IPS-18a (cell line): ENCODE results near the gene ANKRD6.

Experiments used
- H3K27ac ChIP-seq: one replicate; pipeline ENCODE4 v1.5.1; 2013; ENCODE audit warnings: low read length
- H3K27me3 ChIP-seq: one replicate; pipeline ENCODE4 v1.6.1; 2013; ENCODE audit warnings: mild to moderate bottlenecking, low read length; ENCODE audit not compliant: control insufficient read depth, insufficient read depth
- H3K36me3 ChIP-seq: one replicate; pipeline ENCODE4 v1.6.1; 2013; ENCODE audit warnings: low read depth, low read length; ENCODE audit not compliant: control insufficient read depth
- H3K4me1 ChIP-seq: one replicate; pipeline ENCODE4 v1.6.1; 2013; ENCODE audit warnings: low read depth, low read length; ENCODE audit not compliant: control insufficient read depth
- H3K4me3 ChIP-seq: one replicate; pipeline ENCODE4 v1.5.1; 2013; ENCODE audit warnings: low read length
- H3K9ac ChIP-seq: one replicate; pipeline ENCODE4 v1.6.1; 2013; ENCODE audit warnings: mild to moderate bottlenecking, low read length, moderate library complexity
- H3K9me3 ChIP-seq: one replicate; pipeline ENCODE4 v1.6.1; 2013; ENCODE audit warnings: low read depth, low read length; ENCODE audit not compliant: control insufficient read depth

ANKRD6 gene

GRCh38 chr6:89669002-89669401, 236.1 kb downstream of the ANKRD6 start:
- Histone ChIP-seq H3K4me3 (peak overlapping the region; percentile 2), H3K27ac (no peak overlapping the region), H3K4me1 (peaks cover 23% of the 10 kb centered on the region), H3K36me3 (peaks cover 81% of the 10 kb centered on the region), H3K9me3 (no peaks in the 10 kb centered on the region), H3K9ac (peak overlapping the region; percentile 2), H3K27me3 (no peaks in the 10 kb centered on the region)

- peaks cover 82% of the 10 kb centered on the region for H3K36me3 ChIP-seq
- no peaks in the 10 kb centered on the region for H3K9me3 ChIP-seq
- H3K27me3 ChIP-seq, result no peaks in the 10 kb centered on the region
- H3K4me3 ChIP-seq, result no peak overlapping the region
- H3K27ac ChIP-seq, result no peak overlapping the region
- peaks cover 23% of the 10 kb centered on the region for H3K4me1 ChIP-seq
- H3K9ac ChIP-seq, result no peak overlapping the region
These were observed 238.1 kb downstream of the ANKRD6 start for GRCh38 chr6:89670935-89671565.

DNA sequence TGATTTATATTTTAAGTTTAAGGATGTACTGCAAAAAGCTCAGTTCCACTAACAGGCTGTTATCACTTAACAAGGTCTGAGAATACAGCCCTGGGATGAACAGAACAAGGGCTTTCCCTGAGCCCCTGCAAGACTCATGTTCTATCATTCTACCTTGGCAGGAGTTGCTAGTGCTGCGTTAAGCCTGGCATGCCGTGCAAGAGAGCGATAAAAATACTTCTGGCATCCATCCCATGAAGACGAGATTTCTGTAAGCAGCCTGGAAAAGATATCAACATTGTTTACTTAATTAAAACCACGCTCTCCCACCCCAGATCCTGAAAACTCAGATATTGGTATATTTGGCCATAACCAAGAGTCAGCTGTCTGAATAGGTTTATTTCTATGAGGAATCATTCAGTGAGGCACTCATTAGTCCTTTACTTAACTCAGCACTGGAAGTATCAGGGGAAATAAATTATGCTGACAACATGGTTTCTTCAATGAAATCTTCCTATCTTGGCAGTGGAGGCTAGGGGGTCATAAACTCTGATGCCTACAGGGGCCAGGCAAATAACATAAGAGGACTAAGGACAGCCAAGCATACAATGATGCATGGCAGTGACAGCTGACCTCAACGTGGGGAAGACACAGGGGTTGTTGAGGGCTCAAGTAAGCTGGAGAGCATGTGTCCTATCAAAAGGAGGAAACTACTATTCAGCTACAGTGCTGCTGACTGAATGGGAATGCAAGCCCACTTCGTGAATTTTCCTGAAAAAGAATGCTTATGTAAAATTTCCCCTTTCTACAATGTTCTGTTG, 243.2 kb downstream of the ANKRD6 start:
- H3K9me3 ChIP-seq, result no peaks in the 10 kb centered on the region
- no peak overlapping the region for H3K4me3 ChIP-seq
- H3K9ac ChIP-seq, result no peak overlapping the region
- H3K27ac ChIP-seq, result no peak overlapping the region
- H3K4me1 ChIP-seq, result peaks cover 23% of the 10 kb centered on the region
- H3K36me3 ChIP-seq, result peaks cover 88% of the 10 kb centered on the region
- H3K27me3 ChIP-seq, result no peaks in the 10 kb centered on the region

DNA sequence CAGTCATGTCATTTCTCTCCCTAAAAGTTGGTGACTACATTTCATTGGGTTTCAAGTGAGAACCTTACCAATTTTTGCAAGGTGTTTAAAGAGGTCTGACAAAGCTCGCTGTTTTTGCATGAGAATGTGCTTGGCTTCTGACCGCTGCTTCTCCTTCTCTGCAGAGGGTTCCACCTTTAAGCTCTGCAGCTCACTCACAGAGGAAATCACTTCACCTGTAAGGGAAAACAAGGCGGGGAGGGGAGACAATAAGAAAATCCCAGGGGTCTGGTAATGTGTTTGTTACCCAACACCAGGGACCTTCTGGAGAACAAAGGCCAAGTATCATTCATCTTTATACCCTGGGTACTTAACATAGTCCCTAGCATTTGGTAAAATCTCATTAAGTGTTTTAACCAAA, 245.6 kb downstream of the ANKRD6 start:
- H3K36me3 ChIP-seq, result peaks cover 85% of the 10 kb centered on the region
- no peak overlapping the region for H3K9ac ChIP-seq
- H3K27ac ChIP-seq, result peak overlapping the region; percentile 44
- no peaks in the 10 kb centered on the region for H3K27me3 ChIP-seq
- peaks cover 23% of the 10 kb centered on the region for H3K4me1 ChIP-seq
- H3K4me3 ChIP-seq, result no peak overlapping the region
- H3K9me3 ChIP-seq, result no peaks in the 10 kb centered on the region

- Histone ChIP-seq H3K9me3 (no peaks in the 10 kb centered on the region), H3K36me3 (peaks cover 85% of the 10 kb centered on the region), H3K27ac (peak overlapping the region; percentile 44), H3K4me3 (no peak overlapping the region), H3K4me1 (peaks cover 23% of the 10 kb centered on the region), H3K27me3 (no peaks in the 10 kb centered on the region), H3K9ac (no peak overlapping the region)
These were observed 246.5 kb downstream of the ANKRD6 start for GRCh38 chr6:89679215-89680120.

DNA sequence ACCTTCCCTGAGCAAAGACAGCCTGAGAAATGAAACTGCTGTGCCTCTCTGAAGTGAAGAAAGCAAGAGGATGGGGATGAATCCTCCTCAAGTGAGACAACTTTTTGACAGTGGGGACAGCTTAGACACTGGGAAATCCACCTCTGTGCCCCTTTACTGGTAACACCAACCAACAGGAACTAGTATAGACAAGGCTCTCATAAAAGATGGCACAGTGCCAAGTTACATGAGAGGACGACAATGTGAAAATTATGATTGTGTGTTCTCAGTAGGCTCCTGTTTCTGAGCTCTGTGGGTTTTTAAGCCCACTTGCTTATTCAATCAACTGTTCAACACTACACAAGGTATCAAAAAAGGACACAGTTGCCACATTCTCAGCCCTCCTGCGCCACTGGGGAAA, 247.2 kb downstream of the ANKRD6 start:
- Histone ChIP-seq H3K36me3 (peaks cover 85% of the 10 kb centered on the region), H3K27me3 (no peaks in the 10 kb centered on the region), H3K4me3 (no peak overlapping the region), H3K9me3 (no peaks in the 10 kb centered on the region), H3K4me1 (peaks cover 23% of the 10 kb centered on the region), H3K9ac (no peak overlapping the region), H3K27ac (no peak overlapping the region)

DNA sequence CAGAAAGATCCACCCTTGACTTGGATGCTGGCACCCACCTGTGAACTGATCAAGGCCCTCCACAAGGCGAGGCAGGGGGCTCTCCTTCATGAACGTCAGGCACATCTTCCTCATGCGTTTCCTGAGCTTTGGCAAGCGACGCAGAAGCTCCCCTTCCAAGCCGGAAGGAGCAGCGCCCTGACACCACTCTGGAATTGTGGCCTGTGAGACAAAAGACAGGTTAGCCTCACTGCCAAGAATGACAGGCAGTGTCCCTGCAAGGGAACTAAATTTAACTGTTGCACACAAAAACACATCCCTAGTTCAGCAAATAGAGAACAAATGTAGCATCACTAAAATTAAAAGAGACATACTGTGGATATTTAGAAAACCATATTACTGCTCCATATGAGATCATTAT, 247.6 kb downstream of the ANKRD6 start:
- Histone ChIP-seq H3K4me3 (no peak overlapping the region), H3K4me1 (peaks cover 23% of the 10 kb centered on the region), H3K27ac (no peak overlapping the region), H3K9ac (no peak overlapping the region), H3K27me3 (no peaks in the 10 kb centered on the region), H3K36me3 (peaks cover 85% of the 10 kb centered on the region), H3K9me3 (no peaks in the 10 kb centered on the region)

DNA sequence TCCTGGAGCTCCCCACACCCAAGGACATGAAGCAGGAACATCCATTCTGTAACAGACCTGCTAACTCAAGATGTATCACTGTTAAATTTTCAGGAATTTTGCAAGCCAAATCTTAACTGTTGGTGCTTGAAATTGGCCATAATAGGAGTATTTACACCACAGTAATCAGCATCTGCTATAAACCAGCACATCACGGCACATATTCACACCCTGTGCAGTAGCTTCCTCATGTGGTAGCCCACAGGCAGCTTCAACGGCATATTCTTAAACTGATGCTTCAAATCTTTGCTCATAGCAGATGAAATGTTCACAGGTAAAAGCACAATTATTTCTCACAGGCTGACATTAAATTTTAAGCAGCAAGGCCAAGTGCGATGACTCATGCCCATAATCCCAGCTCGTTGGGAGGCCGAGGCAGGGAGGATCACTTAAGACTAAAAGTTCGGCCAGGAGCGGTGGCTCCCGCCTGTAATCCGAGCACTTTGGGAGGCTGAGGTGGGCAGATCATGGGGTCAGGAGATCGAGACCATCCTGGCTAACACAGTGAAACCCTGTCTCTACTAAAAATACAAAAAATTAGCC, 249.1 kb downstream of the ANKRD6 start:
- Histone ChIP-seq H3K4me1 (peaks cover 23% of the 10 kb centered on the region), H3K36me3 (peaks cover 84% of the 10 kb centered on the region), H3K4me3 (no peak overlapping the region), H3K9me3 (no peaks in the 10 kb centered on the region), H3K27ac (no peak overlapping the region), H3K9ac (no peak overlapping the region), H3K27me3 (no peaks in the 10 kb centered on the region)

GRCh38 chr6:89682991-89683390, 250.0 kb downstream of the ANKRD6 start:
- H3K27ac ChIP-seq, result no peak overlapping the region
- no peaks in the 10 kb centered on the region for H3K27me3 ChIP-seq
- H3K9me3 ChIP-seq, result no peaks in the 10 kb centered on the region
- peaks cover 18% of the 10 kb centered on the region for H3K4me1 ChIP-seq
- H3K36me3 ChIP-seq, result peaks cover 86% of the 10 kb centered on the region
- no peak overlapping the region for H3K4me3 ChIP-seq
- no peak overlapping the region for H3K9ac ChIP-seq
